ENCODE data around the gene NMBR.
"Not testable (repeated sequence)": the region's sequence is repeated elsewhere in the genome, so short reads cannot be mapped to it uniquely, and the experiment has no call there.

NMBR gene

GRCh38 chr6:142155091-142155490, 8.2 kb upstream of the NMBR start:
- no peak for DNase-seq

- DNase-seq = no peak
Measured at GRCh38 chr6:142154336-142154735, 7.4 kb upstream of the NMBR start.

DNA sequence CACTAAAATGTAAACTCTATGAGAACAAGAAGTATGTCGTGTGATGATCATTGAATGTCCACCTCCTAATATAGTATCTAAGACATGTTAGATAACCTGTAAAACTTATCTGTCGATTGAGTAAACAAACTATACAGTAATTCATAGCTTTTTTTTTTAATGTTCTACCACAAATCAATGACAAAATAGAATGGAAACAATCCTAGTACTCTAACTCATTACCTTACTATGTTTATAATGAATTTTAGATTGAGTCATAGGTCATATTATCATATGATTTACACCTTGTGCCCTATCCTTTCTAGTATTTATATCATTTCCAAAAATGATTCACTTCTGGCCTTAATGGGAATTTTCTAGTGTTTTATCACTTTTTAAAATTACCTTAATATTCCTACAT, 6.3 kb upstream of the NMBR start:
- no peak for DNase-seq

- no peak for DNase-seq
Measured at GRCh38 chr6:142152746-142153145, 5.8 kb upstream of the NMBR start.

DNA sequence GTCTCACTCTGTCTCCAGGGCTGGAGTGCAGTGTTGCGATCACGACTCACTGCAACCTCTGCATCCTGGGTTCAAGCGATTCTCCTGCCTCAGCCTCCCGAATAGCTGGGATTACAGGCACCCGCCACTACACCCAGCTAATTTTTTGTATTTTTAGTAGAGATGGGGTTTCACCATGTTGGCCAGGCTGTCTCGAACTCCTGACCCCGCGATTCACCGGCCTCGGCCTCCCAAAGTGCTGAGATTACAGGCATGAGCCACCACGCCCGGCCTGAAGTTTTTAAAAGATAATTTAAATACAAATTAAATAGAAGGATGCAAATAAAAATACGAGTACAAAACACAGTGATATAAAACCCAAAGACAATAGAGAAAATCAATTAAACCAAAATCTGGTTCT, 5.4 kb downstream of the NMBR start:
- not testable (repeated sequence) for DNase-seq

GRCh38 chr6:142138876-142139275, 8.0 kb downstream of the NMBR start:
- no peak for DNase-seq

DNA sequence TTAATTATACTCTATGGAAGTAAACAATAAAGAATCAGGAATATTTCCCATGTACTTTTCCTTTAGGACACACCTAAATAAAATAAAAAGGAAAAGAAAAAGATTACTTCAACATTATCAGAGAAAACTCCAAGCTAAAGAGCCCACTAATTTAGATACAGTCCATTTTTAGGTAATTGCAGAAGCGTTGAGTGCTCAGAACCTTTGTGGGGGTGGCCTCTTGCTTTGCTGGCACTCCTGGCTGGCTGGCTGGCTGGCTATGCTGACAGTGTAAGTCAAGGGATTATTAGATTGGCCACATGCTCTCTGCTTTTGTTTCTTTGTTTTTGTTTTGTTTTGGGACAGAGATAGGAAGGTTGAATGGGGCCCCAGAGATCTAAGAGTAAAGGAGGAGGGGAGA, 14.3 kb downstream of the NMBR start, which contains the start of gene GJE1:
Gene GJE1, plus strand, starts transcription at position 301 of the 400 bp plus-strand sequence. CDS start 234 bp downstream, outside the sequence.
- no peak for DNase-seq

- DNase-seq = no peak
Measured at GRCh38 chr6:142130814-142131213, 16.1 kb downstream of the NMBR start.

DNA sequence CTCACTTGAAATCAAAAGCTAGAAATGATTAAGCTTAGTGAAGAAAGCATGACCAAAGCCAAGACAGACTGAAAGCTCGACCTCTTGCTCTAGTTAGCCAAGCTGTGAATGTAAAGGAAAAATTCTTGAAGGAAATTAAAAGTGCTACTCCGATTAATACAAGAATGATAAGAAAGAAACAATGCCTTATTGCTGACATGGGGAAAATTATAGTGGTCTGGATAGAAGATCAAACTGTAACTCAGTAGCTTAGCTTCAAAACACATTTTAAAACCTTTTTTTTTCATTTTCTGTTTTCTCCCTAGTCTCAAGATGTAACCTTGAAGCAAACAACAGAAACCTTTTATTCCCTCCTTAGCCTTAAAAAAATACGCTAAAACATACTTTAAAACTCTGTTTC, 25.6 kb downstream of the NMBR start:
- no peak for DNase-seq

DNA sequence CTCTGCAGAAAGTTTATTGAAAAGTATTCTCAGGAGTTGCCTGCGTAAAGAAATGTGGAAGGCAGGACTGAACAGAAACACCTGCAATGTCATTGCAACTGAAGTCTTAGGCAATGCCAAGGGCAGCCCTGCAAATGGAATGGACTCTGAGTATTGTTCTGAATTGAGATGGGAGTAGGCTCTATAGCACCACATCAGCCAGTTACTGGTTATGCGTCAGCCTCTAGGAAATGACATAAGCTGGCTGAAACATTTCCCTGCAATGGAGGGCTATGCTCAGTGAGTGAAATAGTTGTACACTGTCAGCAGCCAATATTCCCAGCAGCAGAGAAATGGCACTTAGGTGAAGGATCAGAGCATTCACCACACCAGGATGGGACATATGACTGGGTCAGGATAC, 28.0 kb downstream of the NMBR start:
- no peak for DNase-seq

DNA sequence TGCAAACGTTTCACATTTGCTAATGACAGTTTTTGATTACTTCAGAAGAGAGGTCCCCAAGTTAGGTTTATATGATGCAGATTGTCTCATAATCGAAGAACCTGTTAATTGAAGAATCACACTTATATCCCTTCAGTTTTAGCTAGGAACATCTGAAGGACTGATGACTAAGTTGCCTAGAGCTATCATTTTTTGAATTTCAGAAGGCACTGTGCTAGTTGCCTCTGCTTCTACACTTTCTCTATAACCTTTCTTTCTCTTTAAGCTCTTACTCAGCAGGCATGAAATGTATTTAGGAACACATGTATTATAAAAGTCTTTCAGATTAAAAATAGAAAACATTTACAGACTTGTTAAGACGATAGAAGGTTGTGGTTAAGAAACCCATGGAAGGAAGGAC, 28.6 kb downstream of the NMBR start:
- DNase-seq = no peak

DNA sequence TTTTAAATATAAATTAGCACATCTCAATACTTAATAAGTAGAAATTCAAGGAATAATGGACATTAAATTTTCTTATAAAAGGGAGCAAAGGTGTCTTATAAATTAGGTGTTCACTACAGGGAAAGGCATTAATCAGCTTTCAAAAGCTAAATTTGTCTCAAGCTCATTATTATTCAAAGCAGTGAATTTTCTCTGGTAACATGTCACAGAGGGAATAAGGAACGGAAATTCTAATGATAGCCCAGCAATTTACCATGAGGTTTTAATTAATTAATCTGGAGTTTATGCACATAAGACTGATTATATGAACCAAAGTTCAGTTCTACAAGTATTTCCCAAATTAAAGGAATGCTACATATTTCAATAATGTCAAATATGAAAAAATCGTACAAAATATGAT, 29.6 kb downstream of the NMBR start:
- DNase-seq = no peak

GRCh38 chr6:142112451-142113061, 34.4 kb downstream of the NMBR start:
- DNase-seq = peak in 36 of 56 donors; percentile 1 to 89 (median 30)

GRCh38 chr6:142110820-142111219, 36.1 kb downstream of the NMBR start:
- DNase-seq = not testable (repeated sequence)

GRCh38 chr6:142104820-142105219, 42.1 kb downstream of the NMBR start:
- DNase-seq = not testable (repeated sequence)

GRCh38 chr6:142088858-142089216, 58.1 kb downstream of the NMBR start:
- no peak for DNase-seq

GRCh38 chr6:142087950-142088857, 58.7 kb downstream of the NMBR start:
- no peak for DNase-seq

- no peak for DNase-seq
Measured at GRCh38 chr6:142079130-142079529, 67.8 kb downstream of the NMBR start.

GRCh38 chr6:142075516-142076101, 71.3 kb downstream of the NMBR start:
- DNase-seq = no peak

DNA sequence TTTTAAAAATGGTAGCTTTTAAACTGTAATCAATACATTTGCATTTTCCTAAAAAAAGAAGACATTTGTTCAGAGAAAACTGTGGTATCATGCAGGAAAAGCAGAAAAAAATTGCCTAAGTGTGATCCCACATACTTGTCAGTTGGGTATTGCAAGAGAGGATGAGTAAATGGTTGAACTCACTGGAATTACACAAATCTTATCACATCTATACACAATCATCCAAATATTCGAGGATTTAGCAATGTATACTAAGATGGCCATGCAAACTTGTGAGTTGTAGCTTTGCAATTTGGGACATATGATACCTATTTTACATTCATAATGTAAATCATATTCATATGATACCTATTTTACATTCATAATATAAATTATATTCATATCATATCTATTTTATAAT, 72.4 kb downstream of the NMBR start:
- DNase-seq = no peak

DNA sequence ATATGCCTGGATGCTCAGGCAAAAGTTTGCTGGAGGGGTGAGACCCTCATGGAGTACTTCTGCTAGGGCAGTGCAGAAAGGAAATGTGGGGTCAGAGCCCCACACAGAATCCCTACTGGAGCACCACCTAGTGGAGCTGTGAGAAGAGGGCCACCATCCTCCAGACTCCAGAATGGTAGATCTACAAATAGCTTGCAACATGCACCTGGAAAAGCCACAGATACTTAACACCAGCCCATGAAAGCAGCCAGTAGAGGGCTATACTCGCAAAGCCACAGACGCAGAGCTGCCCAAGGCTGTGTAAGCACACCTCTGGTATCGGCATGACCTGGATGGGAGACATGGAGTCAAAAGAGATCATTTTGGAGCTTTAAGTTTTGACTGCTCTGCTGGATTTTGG, 74.9 kb downstream of the NMBR start:
- DNase-seq = no peak

GRCh38 chr6:142068416-142068815, 78.5 kb downstream of the NMBR start:
- no peak for DNase-seq

- DNase-seq = not testable (repeated sequence)
Measured at GRCh38 chr6:142062861-142063260, 84.1 kb downstream of the NMBR start.

Measured in nucleus accumbens (tissue), 56 donors.